Cardiac fibroblast (primary cell): Measurements from ENCODE around the gene ANKRD33.
A peak's percentile ranks its signal among the peaks of the same experiment; 100 is the strongest.
"Not testable (repeated sequence)": the region's sequence is repeated elsewhere in the genome, so short reads cannot be mapped to it uniquely, and the experiment has no call there.

Source experiments
- DNase-seq, 2 donors: peaks; one replicate each; pipeline versions ENCODE4 v3.0.0 to v3.0.0-alpha.2; 2010; ENCODE audit warnings: low read depth in 2 of 2
- H3K4me3 ChIP-seq, 2 donors: replicated peaks in 1 of 2; 1 replicate in 1 of 2; 2 replicates in 1 of 2; pipeline ENCODE4 v1.5.1; 2011; ENCODE audit warnings: low read depth in 2 of 2, low read length in 2 of 2, mild to moderate bottlenecking in 2 of 2, moderate library complexity in 1 of 2
- CTCF ChIP-seq: IDR thresholded peaks from one replicate; pipeline ENCODE4 v1.5.1; 2011; ENCODE audit warnings: low read depth, mild to moderate bottlenecking, low read length, inconsistent platforms

Gene ANKRD33

GRCh38 chr12:51879102-51879501 is 8.8 kb upstream of the ANKRD33 start:
- DNase-seq: no peak
- no peak overlapping the region for H3K4me3 ChIP-seq
- TF ChIP-seq CTCF: no peak

DNA sequence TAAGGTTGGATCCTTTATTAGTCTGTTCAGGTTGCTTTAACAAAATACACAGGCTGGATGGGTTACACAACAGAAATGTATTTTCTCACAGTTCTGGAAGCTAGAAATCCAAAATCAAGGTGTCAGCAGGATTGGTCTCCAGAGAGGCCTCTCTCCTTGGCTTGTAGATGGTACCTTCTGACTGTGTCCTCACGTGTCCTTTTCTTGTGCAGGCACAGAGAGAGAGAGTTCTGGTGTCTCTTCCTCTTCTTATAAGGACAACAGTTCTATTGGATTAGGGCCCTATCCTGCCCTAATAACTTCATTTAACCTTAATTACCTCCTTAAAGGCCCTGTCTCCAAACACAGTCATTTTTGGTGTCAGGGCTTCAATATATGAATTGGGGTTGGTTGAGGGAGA is 4.6 kb upstream of the ANKRD33 start:
- no peak for DNase-seq
- TF ChIP-seq CTCF: no peak
- no peak overlapping the region for H3K4me3 ChIP-seq

DNA sequence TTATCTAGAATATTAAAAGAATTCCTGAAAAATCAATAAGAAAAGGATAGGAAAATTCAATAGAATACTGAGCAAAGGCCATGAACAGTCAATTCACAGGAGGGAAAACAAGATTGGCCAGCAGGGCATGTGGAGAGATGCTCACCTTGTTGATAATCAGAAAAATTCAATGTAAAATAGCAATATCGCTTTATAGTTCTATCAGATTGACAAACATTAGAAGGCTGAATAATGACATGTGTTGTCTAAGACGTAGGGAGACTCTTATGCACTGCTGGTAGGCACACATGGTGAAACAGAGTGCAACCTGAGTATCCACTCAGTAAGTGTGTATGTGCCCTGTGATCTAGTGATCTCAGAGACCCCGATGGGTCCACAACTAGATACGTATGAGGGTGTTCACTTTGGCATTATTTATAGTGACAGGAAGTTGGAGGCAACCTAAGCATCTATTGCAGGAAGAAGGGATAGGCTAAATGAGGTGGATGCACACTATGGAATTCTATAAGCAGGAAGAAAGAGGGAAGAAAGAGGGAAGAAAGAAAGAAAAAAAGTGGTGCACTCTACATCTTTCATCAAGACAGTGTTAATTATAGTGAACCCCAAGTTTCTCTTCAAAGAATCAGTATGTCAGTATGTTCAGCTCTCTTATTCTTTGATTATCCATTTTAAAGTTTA is 3.8 kb upstream of the ANKRD33 start:
- DNase-seq: no peak
- TF ChIP-seq CTCF: no peak
- H3K4me3 ChIP-seq: no peak overlapping the region

GRCh38 chr12:51884676-51885229 is 3.1 kb upstream of the ANKRD33 start:
- no peak for TF ChIP-seq CTCF
- peak in 1 of 2 donors; percentile 40 for DNase-seq

GRCh38 chr12:51885294-51886020 is 2.4 kb upstream of the ANKRD33 start:
- DNase-seq, H3K4me3 ChIP-seq: not testable (repeated sequence)

More at GRCh38 chr12:51884676-51885229, 3.1 kb upstream of the ANKRD33 start:
- no peak overlapping the region for H3K4me3 ChIP-seq

GRCh38 chr12:51886021-51886710 is 1.7 kb upstream of the ANKRD33 start:
- no peak for TF ChIP-seq CTCF
- H3K4me3 ChIP-seq: no peak overlapping the region
- DNase-seq: peak; percentile 98
